CD4-positive, alpha-beta T cell (primary cell): Measurements from ENCODE around the gene SWAP70. TPM values are rescaled to one million over a fixed set of nuclear protein-coding genes. Genes with fewer than 3 reads are reported as not detected.

Experiments
- ATAC-seq: fragments of 200-7000 bp; cut with Tn5 transposase; one replicate; pipeline ENCODE4 v1.10.0; 2022; ENCODE audit warnings: mild to moderate bottlenecking; ENCODE audit not compliant: poor library complexity
- CTCF ChIA-PET: fragments of 350-600 bp; sonication (Branson Sonifier 250); formaldehyde crosslinking; loops from one replicate; lab custom pipeline; 2021; ENCODE audit warnings: antibody characterized with exemption, inconsistent platforms; lab: Charles Lee
- POLR2A ChIA-PET: fragments of 350-600 bp; sonication (Branson Sonifier 250); formaldehyde crosslinking; loops from one replicate; lab custom pipeline; 2021; ENCODE audit warnings: antibody characterized with exemption, inconsistent platforms; lab: Charles Lee
- DNase-seq, 14 experiments: peaks; one replicate each; pipeline ENCODE4 v3.0.0-alpha.2; 2013 to 2020; ENCODE audit warnings: mixed read lengths in 2 of 14
- H3K27ac ChIP-seq, 2 donors: one replicate each; pipeline versions ENCODE4 v1.5.1 to v1.7.0; 2013; ENCODE audit warnings: low read length in 2 of 2, low read depth in 1 of 2, mild to moderate bottlenecking in 1 of 2
- H3K27me3 ChIP-seq, 2 experiments: 1 replicate in 1 of 2; 2 replicates in 1 of 2; pipeline versions ENCODE4 v1.6.1 to v1.7.0; 2013; ENCODE audit warnings: low read length in 2 of 2, control low read depth in 1 of 2, mild to moderate bottlenecking in 1 of 2, moderate library complexity in 1 of 2; ENCODE audit not compliant: insufficient read depth in 2 of 2, control insufficient read depth in 1 of 2
- H3K36me3 ChIP-seq: one replicate; pipeline ENCODE4 v1.6.1; 2013; ENCODE audit warnings: low read length, control low read depth; ENCODE audit not compliant: insufficient read depth
- H3K4me1 ChIP-seq: one replicate; pipeline ENCODE4 v1.6.1; 2013; ENCODE audit warnings: low read length, control low read depth; ENCODE audit not compliant: insufficient read depth
- H3K4me3 ChIP-seq: one replicate; pipeline ENCODE4 v1.5.1; 2013; ENCODE audit warnings: mild to moderate bottlenecking, low read length, moderate library complexity
- H3K9me3 ChIP-seq, 2 experiments: 1 replicate in 1 of 2; 2 replicates in 1 of 2; pipeline versions ENCODE4 v1.6.1 to v1.7.0; 2013; ENCODE audit warnings: low read length in 2 of 2, mild to moderate bottlenecking in 2 of 2, control low read depth in 1 of 2, moderate library complexity in 1 of 2; ENCODE audit not compliant: control insufficient read depth in 1 of 2, insufficient read depth in 1 of 2
- H3K27ac Mint-ChIP-seq: one replicate; pipeline ENCODE4 v1.8.0; 2020; ENCODE audit warnings: mixed read lengths
- H3K27me3 Mint-ChIP-seq: one replicate; pipeline ENCODE4 v1.8.0; 2021; ENCODE audit warnings: mixed read lengths
- H3K36me3 Mint-ChIP-seq: one replicate; pipeline ENCODE4 v1.8.0; 2021; ENCODE audit warnings: low read depth, mixed read lengths
- H3K4me1 Mint-ChIP-seq: one replicate; pipeline ENCODE4 v1.8.0; 2021; ENCODE audit warnings: low read depth, mixed read lengths
- H3K4me3 Mint-ChIP-seq: one replicate; pipeline ENCODE4 v1.8.0; 2020; ENCODE audit warnings: mild to moderate bottlenecking, mixed read lengths
- H3K9me3 Mint-ChIP-seq: one replicate; pipeline ENCODE4 v1.8.0; 2020; ENCODE audit warnings: mixed read lengths
- CTCF ChIP-seq: fragments of 200-600 bp; IDR thresholded peaks from one replicate; pipeline ENCODE4 v1.8.0; 2022; ENCODE audit warnings: antibody characterized with exemption, mild to moderate bottlenecking
- intact Hi-C, 2 experiments: fragments of 100-400 bp; cut with DNase I in 1 of 2; cut with micrococcal nuclease in 1 of 2; formaldehyde crosslinking; loops; one replicate each; pipeline versions ENCODE4 v1.15.1 to v1.9.0; 2023 to 2025; cut with DNase I, micrococcal nuclease
- total RNA-seq, 174 experiments: library from RNA in 2 of 174; stranded (reverse) in 2 of 174; gene quantifications; one replicate each; pipeline ENCODE4 v1.2.3 and lab custom pipeline; 2021 to 2026

SWAP70 gene
- total RNA-seq, 2 experiments from 2014 or later: 4.0 to 4.1 TPM

- POLR2A ChIA-PET: no interaction called here
- no peak overlapping the region for H3K27ac ChIP-seq
- no peaks in the 10 kb centered on the region for H3K36me3 ChIP-seq
- H3K27me3 Mint-ChIP-seq: no peaks in the 10 kb centered on the region
- CTCF ChIA-PET: no interaction called here
- peaks cover under 1% of the 10 kb centered on the region for H3K4me1 ChIP-seq
- no peaks in the 10 kb centered on the region for H3K4me1 Mint-ChIP-seq
- H3K27ac Mint-ChIP-seq: no peak overlapping the region
- H3K4me3 ChIP-seq: no peak overlapping the region
- H3K36me3 Mint-ChIP-seq: no peaks in the 10 kb centered on the region
- H3K9me3 ChIP-seq: peaks cover 12% of the 10 kb centered on the region in 2 experiments
- peaks cover 3% of the 10 kb centered on the region for H3K9me3 Mint-ChIP-seq
- TF ChIP-seq CTCF: no peak
- no peaks in the 10 kb centered on the region for H3K27me3 ChIP-seq
- no peak overlapping the region for H3K4me3 Mint-ChIP-seq
- no peak for ATAC-seq
- DNase-seq: no peak
- intact Hi-C loops: loop anchor here in 1 of 2 experiments (10.0 kb wide), 1 partner anchor 985 kb away; the partner anchor contains the start of genes RPL27A and TRIM66
These were observed 6.1 kb downstream of the SWAP70 start for GRCh38 chr11:9669954-9670353.

GRCh38 chr11:9672288-9672916, 8.5 kb downstream of the SWAP70 start:
- POLR2A ChIA-PET: no interaction called here
- Mint-ChIP-seq H3K4me1 (no peaks in the 10 kb centered on the region), H3K9me3 (no peaks in the 10 kb centered on the region), H3K27me3 (no peaks in the 10 kb centered on the region), H3K27ac (no peak overlapping the region), H3K36me3 (no peaks in the 10 kb centered on the region), H3K4me3 (no peak overlapping the region)
- CTCF ChIA-PET: interaction anchor here (0.7 kb wide), 2 partner anchors 21 to 68 kb away, joined by 4 to 5 read pairs; no protein-coding TSS in a partner anchor
- TF ChIP-seq CTCF: no peak
- Histone ChIP-seq H3K4me3 (no peak overlapping the region), H3K27ac (no peak overlapping the region), H3K4me1 (no peaks in the 10 kb centered on the region), H3K36me3 (no peaks in the 10 kb centered on the region), H3K9me3 (no peaks in the 10 kb centered on the region), H3K27me3 (no peaks in the 10 kb centered on the region)
- DNase-seq: no peak
- intact Hi-C loops: no loop called here
- no peak for ATAC-seq

DNA sequence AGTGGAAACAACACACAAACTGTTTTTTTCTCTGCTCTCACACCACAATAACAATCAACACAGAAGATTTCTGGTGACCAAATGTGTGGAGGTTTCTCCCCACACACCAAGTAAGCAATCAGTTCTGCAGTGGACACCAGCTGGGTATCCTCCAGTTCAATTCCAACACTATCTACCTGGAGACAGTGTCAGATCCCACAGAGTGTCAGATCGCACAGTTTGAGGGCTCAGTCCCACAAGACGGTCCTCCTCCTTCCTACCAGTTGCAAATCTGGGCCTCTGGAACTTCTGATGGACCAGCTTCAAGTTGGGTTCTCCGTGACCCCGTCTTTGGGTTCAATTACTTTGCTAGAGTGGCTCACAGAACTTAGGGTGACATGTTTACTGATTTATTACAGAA, 9.0 kb downstream of the SWAP70 start:
- H3K4me3 Mint-ChIP-seq: no peak overlapping the region
- no peaks in the 10 kb centered on the region for H3K36me3 ChIP-seq
- no peak for DNase-seq
- TF ChIP-seq CTCF: no peak
- no peaks in the 10 kb centered on the region for H3K9me3 ChIP-seq
- no peaks in the 10 kb centered on the region for H3K36me3 Mint-ChIP-seq
- POLR2A ChIA-PET: no interaction called here
- CTCF ChIA-PET: interaction anchor here (0.7 kb wide), 1 partner anchor 35 kb away, joined by 3 read pairs; no protein-coding TSS in a partner anchor
- ATAC-seq: no peak
- no peaks in the 10 kb centered on the region for H3K27me3 Mint-ChIP-seq
- no peaks in the 10 kb centered on the region for H3K27me3 ChIP-seq
- no peak overlapping the region for H3K27ac ChIP-seq
- no peaks in the 10 kb centered on the region for H3K4me1 ChIP-seq
- intact Hi-C loops: no loop called here
- H3K9me3 Mint-ChIP-seq: no peaks in the 10 kb centered on the region
- H3K27ac Mint-ChIP-seq: no peak overlapping the region
- H3K4me3 ChIP-seq: no peak overlapping the region
- no peaks in the 10 kb centered on the region for H3K4me1 Mint-ChIP-seq
